GM21529 (cell line): Measurements from ENCODE around the gene RANBP1.
A peak's percentile ranks its signal among the peaks of the same experiment; 100 is the strongest.

Source experiments
- ATAC-seq: cut with Tn5 transposase; IDR thresholded peaks from one replicate; pipeline ENCODE4 v1.9.1; 2021; ENCODE audit not compliant: unreplicated experiment

RANBP1 gene

GRCh38 chr22:20118300-20119020, 2.6 kb downstream of the RANBP1 start:
- no peak for ATAC-seq

GRCh38 chr22:20121856-20122415, 6.0 kb downstream of the RANBP1 start:
- ATAC-seq, result no peak

- ATAC-seq, result no peak
Measured at GRCh38 chr22:20123366-20124082, 7.6 kb downstream of the RANBP1 start.

- no peak for ATAC-seq
Measured at GRCh38 chr22:20124083-20124787, 8.3 kb downstream of the RANBP1 start.

- ATAC-seq, result no peak
Measured at GRCh38 chr22:20125201-20126174, 9.6 kb downstream of the RANBP1 start.

- ATAC-seq, result no peak
Measured at GRCh38 chr22:20126284-20127029, 10.6 kb downstream of the RANBP1 start.

GRCh38 chr22:20127318-20127868, 11.5 kb downstream of the RANBP1 start:
- ATAC-seq, result no peak

- no peak for ATAC-seq
Measured at GRCh38 chr22:20127869-20128618, 12.1 kb downstream of the RANBP1 start.

GRCh38 chr22:20128619-20128901, 12.7 kb downstream of the RANBP1 start:
- ATAC-seq, result no peak

- ATAC-seq, result no peak
Measured at GRCh38 chr22:20128902-20129746, 13.2 kb downstream of the RANBP1 start.

GRCh38 chr22:20129747-20130014, 13.8 kb downstream of the RANBP1 start:
- no peak for ATAC-seq

GRCh38 chr22:20130319-20130718, 14.4 kb downstream of the RANBP1 start:
- no peak for ATAC-seq

- peak; percentile 54 for ATAC-seq
Measured at GRCh38 chr22:20130731-20131596, 15.1 kb downstream of the RANBP1 start.

- peak; percentile 49 for ATAC-seq
Measured at GRCh38 chr22:20131597-20131858, 15.6 kb downstream of the RANBP1 start, which contains the start of gene ZDHHC8. TSS of gene ZDHHC8 (plus strand) at chr22:20131804. CDS start at chr22:20131948, 144 bp downstream.

- no peak for ATAC-seq
Measured at GRCh38 chr22:20131859-20132685, 16.2 kb downstream of the RANBP1 start.

- ATAC-seq, result no peak
Measured at GRCh38 chr22:20132686-20133246, 16.9 kb downstream of the RANBP1 start.
